Measurements from ENCODE around the gene KIAA1217.

KIAA1217 gene

GRCh38 chr10:24209946-24210491 lies 1.1 kb downstream of the KIAA1217 start:
- DNase-seq (ENCODE audit: low spot score), result no peak

DNA sequence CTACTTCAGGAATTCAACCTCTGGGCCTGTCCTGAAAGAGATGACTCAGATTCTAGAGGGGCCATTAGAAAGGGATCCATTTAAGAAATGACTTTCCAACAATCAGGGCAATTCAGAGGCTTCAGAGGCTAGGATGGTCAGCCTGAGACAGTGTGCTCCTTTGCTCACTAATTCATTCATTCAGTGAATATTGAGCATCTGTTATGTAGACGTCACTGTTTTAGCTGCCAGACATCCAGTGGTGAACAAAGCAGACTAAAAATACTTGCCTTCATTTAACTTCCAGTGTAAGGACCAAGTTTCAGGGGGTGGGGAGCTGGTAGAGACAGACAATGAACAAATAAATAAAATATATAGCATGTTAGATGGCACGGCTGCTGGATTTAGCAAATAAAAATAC lies 1.6 kb downstream of the KIAA1217 start:
- DNase-seq (ENCODE audit: low spot score), result no peak

GRCh38 chr10:24213266-24213665 lies 4.3 kb downstream of the KIAA1217 start:
- DNase-seq (ENCODE audit: low spot score), result no peak

GRCh38 chr10:24213881-24214280 lies 4.9 kb downstream of the KIAA1217 start:
- no peak for DNase-seq (ENCODE audit: low spot score)

DNA sequence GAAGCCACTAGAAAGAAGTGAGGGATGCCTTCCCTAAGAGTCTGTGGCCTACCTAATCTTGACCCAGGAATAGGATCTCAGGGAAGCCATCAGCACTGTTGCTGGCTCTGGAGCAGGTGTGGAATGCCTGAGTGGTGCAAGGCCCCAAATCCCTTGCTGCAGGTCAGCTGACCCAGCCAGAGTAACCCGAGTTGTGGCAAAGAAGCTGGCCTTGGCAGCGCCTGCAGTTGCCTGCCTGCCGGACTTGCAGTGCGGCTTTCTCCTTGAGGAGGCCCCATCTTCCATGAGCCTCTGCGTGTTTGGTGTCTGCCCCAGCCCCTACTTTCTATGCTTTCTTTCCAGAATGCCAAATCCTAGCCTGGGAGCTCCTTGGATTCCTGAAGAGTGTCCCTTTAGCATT lies 5.8 kb downstream of the KIAA1217 start:
- DNase-seq (ENCODE audit: low spot score), result no peak

GRCh38 chr10:24215196-24215595 lies 6.3 kb downstream of the KIAA1217 start:
- no peak for DNase-seq (ENCODE audit: low spot score)

DNA sequence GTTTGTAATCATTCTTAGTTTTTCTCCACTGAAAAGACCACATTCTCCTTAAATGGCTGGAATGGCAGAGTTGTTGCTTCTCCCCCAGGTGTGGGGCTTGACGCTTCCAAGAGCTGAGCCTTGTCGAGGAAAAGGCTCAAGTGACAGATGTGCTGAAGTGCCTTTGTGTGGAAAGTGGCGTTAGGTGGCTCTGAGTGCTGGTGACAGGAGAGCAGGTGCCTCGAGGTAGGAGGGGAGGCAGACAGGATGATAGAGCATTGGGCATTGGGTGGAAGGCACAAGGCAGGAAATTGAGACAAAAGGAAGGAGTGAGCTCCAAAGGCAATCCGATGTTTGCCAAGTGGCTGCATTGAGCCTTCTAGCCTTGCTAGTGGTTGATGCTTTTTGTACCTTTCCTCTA lies 6.7 kb downstream of the KIAA1217 start:
- no peak for DNase-seq (ENCODE audit: low spot score)

- no peak for DNase-seq (ENCODE audit: low spot score)
Measured at GRCh38 chr10:24219963-24220362, 11.0 kb downstream of the KIAA1217 start.

DNA sequence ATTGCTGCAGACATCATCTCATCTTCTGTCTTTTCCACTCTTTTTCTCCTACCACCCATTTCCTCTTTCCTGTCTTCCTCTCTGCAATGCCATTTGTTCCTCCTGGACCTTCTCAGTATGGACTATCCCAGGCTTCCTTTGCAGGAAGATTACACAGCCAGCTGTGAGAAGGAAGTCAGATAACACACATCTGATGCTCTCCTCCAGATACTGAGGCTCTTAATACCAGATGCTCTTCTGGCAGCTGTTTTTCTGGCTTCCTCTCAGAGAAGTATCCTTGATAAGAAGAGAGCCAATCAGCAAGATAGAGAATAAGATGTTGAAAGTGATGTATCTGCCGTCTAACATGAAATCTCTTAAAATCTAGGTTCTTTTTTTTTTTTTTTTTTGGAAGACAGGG lies 14.4 kb downstream of the KIAA1217 start:
- DNase-seq (ENCODE audit: low spot score), result no peak

DNA sequence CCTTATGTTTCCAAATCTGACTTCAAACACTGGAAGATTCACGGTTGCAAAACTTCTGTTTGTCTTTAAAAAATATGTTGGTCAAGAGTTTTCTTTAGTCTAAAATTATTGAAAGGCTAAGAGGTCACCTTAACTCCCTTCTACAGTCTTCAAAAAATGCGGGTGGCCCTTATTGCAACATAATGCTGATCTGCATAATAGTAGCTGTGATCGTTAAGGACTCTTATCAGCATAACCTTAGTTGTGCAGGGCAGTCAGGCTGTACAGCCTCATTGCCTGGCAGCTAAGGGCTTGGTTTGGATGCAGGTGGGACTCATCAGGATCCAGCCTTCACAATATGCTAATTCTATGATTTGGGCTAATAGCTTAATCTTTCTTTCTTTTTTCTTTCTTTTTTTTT lies 15.0 kb downstream of the KIAA1217 start:
- no peak for DNase-seq (ENCODE audit: low spot score)

GRCh38 chr10:24228642-24229041 lies 19.7 kb downstream of the KIAA1217 start:
- no peak for DNase-seq (ENCODE audit: low spot score)

- no peak for DNase-seq (ENCODE audit: low spot score)
Measured at GRCh38 chr10:24229909-24230308, 21.0 kb downstream of the KIAA1217 start.

GRCh38 chr10:24231200-24231599 lies 22.3 kb downstream of the KIAA1217 start:
- no peak for DNase-seq (ENCODE audit: low spot score)

GRCh38 chr10:24234784-24235183 lies 25.8 kb downstream of the KIAA1217 start:
- DNase-seq (ENCODE audit: low spot score), result no peak

DNA sequence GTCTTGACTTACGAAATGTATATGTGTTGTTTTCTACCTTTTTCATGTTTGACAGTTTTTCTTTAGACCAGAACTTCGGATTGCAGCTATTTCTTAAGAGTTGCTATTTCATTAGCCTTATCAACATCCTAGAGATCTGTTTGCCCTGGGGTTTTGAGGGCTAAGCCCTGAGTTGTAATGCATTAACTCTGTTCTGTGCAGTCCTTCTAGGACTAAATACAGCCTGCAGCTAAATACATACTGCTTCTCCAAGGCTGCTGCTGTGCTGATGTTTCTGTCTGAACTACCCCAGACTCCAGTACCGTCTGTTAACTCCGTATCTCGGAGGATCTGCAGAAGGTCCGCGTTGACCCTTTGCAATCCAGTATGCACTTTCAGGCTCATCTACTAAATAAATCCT lies 26.5 kb downstream of the KIAA1217 start:
- no peak for DNase-seq (ENCODE audit: low spot score)

DNA sequence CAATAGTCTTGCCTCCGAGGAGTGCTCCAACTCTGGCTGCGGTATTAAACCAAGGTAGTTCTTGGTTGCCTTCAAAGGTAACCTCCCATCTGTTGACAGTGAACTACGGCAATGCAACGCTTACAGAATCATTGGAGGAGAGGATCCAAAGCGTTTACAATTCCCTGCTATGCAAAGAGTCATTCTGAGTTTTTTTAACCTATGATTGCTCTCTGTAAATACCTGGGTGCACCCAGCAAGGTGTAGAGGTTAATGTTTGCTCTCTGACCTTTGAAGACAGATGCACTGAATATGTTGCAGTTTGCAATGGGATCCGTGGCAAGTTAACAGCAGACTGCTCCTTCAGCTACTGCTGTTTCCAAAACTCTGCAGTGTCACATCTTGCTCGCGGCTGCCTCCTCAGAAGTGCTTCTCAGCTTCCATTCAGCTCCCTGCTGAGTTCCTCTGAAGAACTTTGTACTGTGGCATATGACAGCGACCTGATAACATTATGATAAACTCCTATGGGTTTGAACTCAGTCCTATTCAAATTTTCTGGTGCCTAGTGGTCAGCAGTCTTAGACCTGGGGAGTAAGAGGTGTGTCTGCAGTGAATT lies 29.0 kb downstream of the KIAA1217 start:
- no peak for DNase-seq (ENCODE audit: low spot score)

DNA sequence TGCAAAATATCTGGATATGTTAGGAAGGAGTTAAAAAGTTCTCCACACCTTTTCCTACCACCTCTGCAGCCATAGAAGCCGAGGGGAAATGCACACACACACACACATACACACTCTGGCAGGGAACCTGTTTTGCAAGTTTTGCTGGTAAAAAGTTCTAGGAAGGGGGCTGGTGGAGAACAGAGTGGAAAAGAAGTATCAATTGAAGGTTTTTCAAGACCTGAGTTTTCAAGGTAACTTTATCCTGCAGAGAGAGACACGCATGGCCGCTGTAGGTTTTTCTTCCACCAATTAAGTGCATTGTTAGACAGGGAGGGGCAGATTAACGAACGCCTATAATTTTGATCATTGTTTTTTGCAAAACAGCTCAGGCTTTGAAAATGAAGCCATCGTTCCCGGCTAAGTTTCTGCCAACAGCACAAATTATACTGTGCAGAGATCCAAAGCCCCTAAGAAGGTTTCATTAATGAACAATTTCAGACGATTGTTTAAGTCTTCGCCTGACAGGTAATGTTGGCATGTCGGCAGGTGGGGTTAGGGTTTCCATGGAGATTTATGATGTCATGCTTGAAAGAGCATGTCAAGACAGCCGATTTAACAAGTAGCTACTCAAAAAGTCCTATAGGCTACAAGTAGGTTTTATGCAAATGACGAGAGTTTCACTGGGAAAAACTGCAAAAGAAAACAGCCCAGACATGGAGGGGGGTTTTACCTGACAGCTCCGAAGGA lies 29.7 kb downstream of the KIAA1217 start:
- DNase-seq (ENCODE audit: low spot score), result no peak

- DNase-seq (ENCODE audit: low spot score), result no peak
Measured at GRCh38 chr10:24239289-24240040, 30.5 kb downstream of the KIAA1217 start.

GRCh38 chr10:24240041-24240751 lies 31.3 kb downstream of the KIAA1217 start:
- DNase-seq (ENCODE audit: low spot score), result no peak

DNA sequence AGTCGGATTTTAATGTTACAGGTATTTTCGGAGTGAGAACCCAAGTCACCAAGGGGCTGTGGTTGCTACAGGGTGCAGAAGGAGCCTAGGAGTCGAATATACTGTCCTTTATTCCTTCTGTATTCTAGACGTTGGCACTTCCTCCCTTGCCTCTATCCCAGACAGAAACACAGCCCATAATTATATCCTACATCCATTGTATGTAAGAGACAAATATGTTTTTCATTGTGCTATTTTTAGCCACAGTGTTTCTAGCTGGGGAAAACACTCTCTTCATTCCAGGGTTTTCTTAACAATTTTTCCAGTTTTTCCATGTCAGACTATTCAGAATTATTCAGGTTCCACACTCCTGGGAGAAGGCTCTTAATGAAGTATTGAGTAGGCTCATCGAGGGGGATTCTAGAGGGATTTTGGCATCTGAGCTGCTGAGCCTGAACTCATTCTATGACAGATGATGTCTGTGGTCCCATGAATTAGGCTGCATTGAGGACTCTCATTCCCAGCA lies 32.6 kb downstream of the KIAA1217 start:
- no peak for DNase-seq (ENCODE audit: low spot score)

DNA sequence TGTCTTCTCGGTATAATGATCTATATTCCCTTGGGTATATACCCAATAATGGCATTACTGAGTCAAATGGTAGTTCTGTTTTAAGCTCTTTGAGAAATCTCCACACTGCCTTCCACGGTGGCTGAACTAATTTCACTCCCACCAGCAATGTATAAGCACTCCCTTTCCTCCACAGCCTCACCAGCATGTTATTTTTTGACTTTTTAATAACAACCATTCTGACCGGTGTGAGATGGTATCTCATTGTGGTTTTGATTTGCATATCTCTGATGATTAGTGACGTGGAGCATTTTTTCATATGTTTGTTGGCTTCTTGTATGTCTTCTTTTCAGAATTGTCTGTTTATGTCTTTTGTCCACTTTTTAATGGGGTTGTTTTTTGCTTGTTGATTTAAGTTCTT lies 33.6 kb downstream of the KIAA1217 start:
- no peak for DNase-seq (ENCODE audit: low spot score)

DNA sequence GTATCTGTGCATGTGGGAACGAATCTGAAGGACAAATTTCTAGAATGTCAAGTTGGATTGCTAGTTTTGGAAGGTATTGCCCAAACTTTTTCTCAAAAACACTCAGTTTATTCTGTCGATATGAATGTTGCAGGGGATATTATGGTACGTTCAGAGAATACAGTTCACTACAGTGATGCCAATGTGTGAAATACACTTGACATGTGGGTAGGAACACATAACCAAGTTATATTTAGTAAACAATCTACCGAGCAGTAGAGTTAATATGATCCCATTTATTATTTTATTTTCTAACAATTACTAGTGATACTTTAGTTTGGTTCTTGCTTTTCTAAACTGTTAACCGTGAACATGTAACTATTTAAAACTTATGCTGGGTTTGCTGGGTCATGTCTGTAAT lies 37.4 kb downstream of the KIAA1217 start:
- no peak for DNase-seq (ENCODE audit: low spot score)

Measured in CD4-positive, alpha-beta T cell treated with Interleukin-6 at 100 ng/mL for 8 hours (primary cell).